ENCODE data around the gene DPP3.

GRCh38 chr11:66493130-66493529 lies 12.9 kb downstream of the DPP3 start:
- TF ChIP-seq CTCF (IDR thresholded peaks at IDR 0.05) (no peak), POLR2A (IDR thresholded peaks at IDR 0.05) (no peak)

Data from lower leg skin (tissue), 3 donors.